HepG2 (cell line): ENCODE results near the gene HSP90AB1. TPM values are rescaled to one million over a fixed set of nuclear protein-coding genes. Genes with fewer than 3 reads are reported as not detected.
A peak's percentile ranks its signal among the peaks of the same experiment; 100 is the strongest.

Experiments
- ATRX ChIP-seq: sonication (generic); formaldehyde crosslinking; IDR thresholded peaks from 2 replicates; pipeline ENCODE4 v1.4.0; 2020; ENCODE audit warnings: missing genetic modification reagents, borderline replicate concordance
- CREB1 ChIP-seq, 2 experiments: fragments of 450-650 bp in 1 of 2; IDR thresholded peaks; 2 replicates each; pipeline ENCODE4 v1.6.1; 2016 to 2017; ENCODE audit warnings: control low read depth in 1 of 2, mild to moderate bottlenecking in 1 of 2, missing compliant biosample characterization in 1 of 2, missing genetic modification characterization in 1 of 2
- GABPA ChIP-seq, 2 experiments: IDR thresholded peaks; 2 replicates each; pipeline ENCODE4 v1.6.1; 2011 to 2016; ENCODE audit warnings: low read depth in 2 of 2, low read length in 1 of 2, missing biosample characterization in 1 of 2, missing genetic modification characterization in 1 of 2
- IKZF4 ChIP-seq: sonication (generic); formaldehyde crosslinking; IDR thresholded peaks from 2 replicates; pipeline ENCODE4 v1.5.1; 2020; ENCODE audit warnings: borderline replicate concordance, mild to moderate bottlenecking, low read depth, missing genetic modification reagents; ENCODE audit errors: not compliant biosample characterization
- MIXL1 ChIP-seq: IDR thresholded peaks from 2 replicates; pipeline ENCODE4 v1.6.1; 2016
- NFIB ChIP-seq: sonication (generic); formaldehyde crosslinking; IDR thresholded peaks from 2 replicates; pipeline ENCODE4 v1.9.0; 2021; ENCODE audit warnings: missing genetic modification reagents, mild to moderate bottlenecking, borderline replicate concordance
- PHF8 ChIP-seq: sonication (generic); formaldehyde crosslinking; IDR thresholded peaks from 2 replicates; pipeline ENCODE4 v1.5.0; 2020; ENCODE audit warnings: missing genetic modification reagents
- RARA ChIP-seq: IDR thresholded peaks from 2 replicates; pipeline ENCODE4 v1.6.1; 2016; ENCODE audit warnings: missing genetic modification reagents, missing compliant biosample characterization
- SALL2 ChIP-seq: sonication (generic); formaldehyde crosslinking; IDR thresholded peaks from 2 replicates; pipeline ENCODE4 v1.8.1; 2023; ENCODE audit warnings: mild to moderate bottlenecking, missing genetic modification reagents, inconsistent platforms
- SP1 ChIP-seq, 2 experiments: fragments of 450-650 bp in 1 of 2; sonication (generic) in 1 of 2; formaldehyde crosslinking in 1 of 2; IDR thresholded peaks; 2 replicates each; pipeline versions ENCODE4 v1.4.0 to v1.6.1; 2016 to 2020; ENCODE audit warnings: missing genetic modification reagents in 1 of 2
- SRSF1 ChIP-seq: fragments of 200-400 bp; formaldehyde crosslinking; optimal IDR thresholded peaks from 2 replicates; pipeline ENCODE3; 2017; ENCODE audit warnings: mild to moderate bottlenecking, low read depth, low read length, moderate library complexity
- TBL1XR1 ChIP-seq: fragments of 150-350 bp; IDR thresholded peaks from 2 replicates; pipeline ENCODE4 v1.6.1; 2014; ENCODE audit warnings: borderline replicate concordance, low read length; ENCODE audit not compliant: partially characterized antibody
- ZBTB38 ChIP-seq: sonication (generic); formaldehyde crosslinking; IDR thresholded peaks from 2 replicates; pipeline ENCODE4 v1.5.1; 2020; ENCODE audit warnings: mild to moderate bottlenecking, missing genetic modification reagents
- ZFP36L1 ChIP-seq: sonication (generic); formaldehyde crosslinking; IDR thresholded peaks from 2 replicates; pipeline ENCODE4 v1.8.0; 2022; ENCODE audit warnings: mild to moderate bottlenecking, missing genetic modification reagents, moderate library complexity
- ZNF124 ChIP-seq: sonication (generic); formaldehyde crosslinking; IDR thresholded peaks from 2 replicates; pipeline ENCODE4 v1.4.0; 2020; ENCODE audit warnings: missing genetic modification reagents
- ZNF3 ChIP-seq: IDR thresholded peaks from 2 replicates; pipeline ENCODE4 v1.7.0; 2017; ENCODE audit warnings: inconsistent platforms
- ZNF333 ChIP-seq: sonication (generic); formaldehyde crosslinking; IDR thresholded peaks from 2 replicates; pipeline ENCODE4 v1.4.0; 2020; ENCODE audit warnings: mild to moderate bottlenecking, missing genetic modification reagents, borderline replicate concordance
- ZNF335 ChIP-seq: sonication (generic); formaldehyde crosslinking; IDR thresholded peaks from 2 replicates; pipeline ENCODE4 v1.4.0; 2020; ENCODE audit warnings: missing genetic modification reagents
- ZNF572 ChIP-seq: sonication (generic); formaldehyde crosslinking; IDR thresholded peaks from 2 replicates; pipeline ENCODE4 v1.5.1; 2020; ENCODE audit warnings: mild to moderate bottlenecking, missing genetic modification reagents
- ZNF720 ChIP-seq: sonication (generic); formaldehyde crosslinking; IDR thresholded peaks from 2 replicates; pipeline ENCODE4 v1.4.0; 2020; ENCODE audit warnings: missing genetic modification reagents
- ZNF788 ChIP-seq: sonication (generic); formaldehyde crosslinking; IDR thresholded peaks from 2 replicates; pipeline ENCODE4 v1.5.0; 2020; ENCODE audit warnings: mild to moderate bottlenecking, missing genetic modification reagents, borderline replicate concordance
- polyA plus RNA-seq, 8 experiments: library from polyadenylated mRNA; depleted of rRNA in 3 of 8; stranded (reverse) in 7 of 8; unstranded in 1 of 8; fragments of >200 nt; fragmentation: Illumina TruSeq in 4 of 8; extraction: Trizol in 4 of 8; gene quantifications; 2 replicates each; pipeline versions ENCODE4 v1.2.1 to v1.2.3, GENCODE V29; 2011 to 2016; ENCODE audit warnings: low read depth in 4 of 8, missing spikeins in 1 of 8, mixed read lengths in 1 of 8; ENCODE audit not compliant: insufficient read depth in 1 of 8
- total RNA-seq, 5 experiments: library from RNA; depleted of rRNA; stranded (reverse); fragments of >200 nt; fragmentation: Illumina TruSeq; extraction: Trizol; gene quantifications; 2 replicates each; pipeline ENCODE4 v1.2.3, GENCODE V29; 2016; ENCODE audit warnings: low read depth in 1 of 5
- TF ChIP-seq, protein P1 (sequence below): sonication (generic); formaldehyde crosslinking; IDR thresholded peaks from 2 replicates; pipeline ENCODE4 v1.8.0; 2022; ENCODE audit warnings: low read depth, missing genetic modification reagents
- TF ChIP-seq, protein P2 (sequence below): sonication (generic); formaldehyde crosslinking; IDR thresholded peaks from 2 replicates; pipeline ENCODE4 v1.4.0; 2020; ENCODE audit warnings: missing genetic modification reagents, borderline replicate concordance
- TF ChIP-seq, protein P3 (sequence below): sonication (generic); formaldehyde crosslinking; IDR thresholded peaks from 2 replicates; pipeline ENCODE4 v1.4.0; 2020; ENCODE audit warnings: missing genetic modification reagents
- TF ChIP-seq, protein P4 (sequence below): IDR thresholded peaks from 2 replicates; pipeline ENCODE4 v1.6.1; 2016; ENCODE audit warnings: control low read depth

HSP90AB1 gene
- total and polyA plus RNA-seq, 2 of the 13 experiments (the other 11 are each of a cell fraction or from before 2014, with no cell fraction given): 1,325 to 1,472 TPM

DNA sequence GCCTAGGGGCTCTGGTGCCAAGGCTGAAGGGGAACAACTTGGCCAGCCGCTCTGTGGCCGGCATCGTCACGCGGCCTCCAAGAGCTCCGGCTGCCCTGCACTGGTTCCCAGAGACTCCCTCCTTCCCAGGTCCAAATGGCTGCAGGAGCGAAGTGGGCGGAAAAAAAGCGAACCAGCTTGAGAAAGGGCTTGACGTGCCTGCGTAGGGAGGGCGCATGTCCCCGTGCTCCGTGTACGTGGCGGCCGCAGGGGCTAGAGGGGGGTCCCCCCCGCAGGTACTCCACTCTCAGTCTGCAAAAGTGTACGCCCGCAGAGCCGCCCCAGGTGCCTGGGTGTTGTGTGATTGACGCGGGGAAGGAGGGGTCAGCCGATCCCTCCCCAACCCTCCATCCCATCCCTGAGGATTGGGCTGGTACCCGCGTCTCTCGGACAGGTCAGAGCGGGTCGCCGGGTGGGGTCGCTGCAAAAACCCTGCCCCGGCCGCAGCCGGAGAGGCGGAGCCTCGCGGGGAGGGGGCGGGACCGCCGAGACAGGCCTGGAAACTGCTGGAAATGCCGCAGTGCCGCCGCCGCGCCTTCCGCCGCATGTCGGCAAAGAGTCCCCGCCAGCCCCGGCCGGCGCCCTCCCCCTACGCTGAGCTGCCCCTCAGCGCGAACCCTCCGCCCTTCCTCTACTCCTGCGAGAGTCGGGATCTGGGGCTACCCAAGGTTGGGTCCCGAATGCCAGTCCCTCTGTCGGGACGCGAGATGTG is 814 bp upstream of the HSP90AB1 start (continued):
- peak; percentile 96 for TF ChIP-seq SRSF1
- TF ChIP-seq, protein P1, sequence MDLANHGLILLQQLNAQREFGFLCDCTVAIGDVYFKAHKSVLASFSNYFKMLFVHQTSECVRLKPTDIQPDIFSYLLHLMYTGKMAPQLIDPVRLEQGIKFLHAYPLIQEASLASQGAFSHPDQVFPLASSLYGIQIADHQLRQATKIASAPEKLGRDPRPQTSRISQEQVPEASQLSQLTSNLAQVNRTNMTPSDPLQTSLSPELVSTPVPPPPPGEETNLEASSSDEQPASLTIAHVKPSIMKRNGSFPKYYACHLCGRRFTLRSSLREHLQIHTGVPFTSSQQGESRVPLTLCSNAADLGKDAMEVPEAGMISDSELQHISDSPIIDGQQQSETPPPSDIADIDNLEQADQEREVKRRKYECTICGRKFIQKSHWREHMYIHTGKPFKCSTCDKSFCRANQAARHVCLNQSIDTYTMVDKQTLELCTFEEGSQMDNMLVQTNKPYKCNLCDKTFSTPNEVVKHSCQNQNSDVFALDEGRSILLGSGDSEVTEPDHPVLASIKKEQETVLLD (CRISPR knock-in tag): peak; percentile 73
- TF ChIP-seq SALL2 (CRISPR knock-in tag): peak; percentile 90; the same call in 1 of the 2 replicates
- TF ChIP-seq IKZF4 (CRISPR knock-in tag): peak; percentile 85
- TF ChIP-seq, protein P2, sequence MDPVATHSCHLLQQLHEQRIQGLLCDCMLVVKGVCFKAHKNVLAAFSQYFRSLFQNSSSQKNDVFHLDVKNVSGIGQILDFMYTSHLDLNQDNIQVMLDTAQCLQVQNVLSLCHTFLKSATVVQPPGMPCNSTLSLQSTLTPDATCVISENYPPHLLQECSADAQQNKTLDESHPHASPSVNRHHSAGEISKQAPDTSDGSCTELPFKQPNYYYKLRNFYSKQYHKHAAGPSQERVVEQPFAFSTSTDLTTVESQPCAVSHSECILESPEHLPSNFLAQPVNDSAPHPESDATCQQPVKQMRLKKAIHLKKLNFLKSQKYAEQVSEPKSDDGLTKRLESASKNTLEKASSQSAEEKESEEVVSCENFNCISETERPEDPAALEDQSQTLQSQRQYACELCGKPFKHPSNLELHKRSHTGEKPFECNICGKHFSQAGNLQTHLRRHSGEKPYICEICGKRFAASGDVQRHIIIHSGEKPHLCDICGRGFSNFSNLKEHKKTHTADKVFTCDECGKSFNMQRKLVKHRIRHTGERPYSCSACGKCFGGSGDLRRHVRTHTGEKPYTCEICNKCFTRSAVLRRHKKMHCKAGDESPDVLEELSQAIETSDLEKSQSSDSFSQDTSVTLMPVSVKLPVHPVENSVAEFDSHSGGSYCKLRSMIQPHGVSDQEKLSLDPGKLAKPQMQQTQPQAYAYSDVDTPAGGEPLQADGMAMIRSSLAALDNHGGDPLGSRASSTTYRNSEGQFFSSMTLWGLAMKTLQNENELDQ (CRISPR knock-in tag): no peak
- TF ChIP-seq ZNF333: no peak; the same call in 1 of the 2 replicates
- TF ChIP-seq ZBTB38 (CRISPR knock-in tag): peak; percentile 61; the same call in 1 of the 2 replicates
- peak; percentile 66 for TF ChIP-seq CREB1 (IDR thresholded peaks at IDR 0.05)
- no peak for TF ChIP-seq CREB1 (CRISPR knock-in tag; IDR thresholded peaks at IDR 0.05)
- TF ChIP-seq SP1 (IDR thresholded peaks at IDR 0.05): no peak
- peak; percentile 92 for TF ChIP-seq SP1 (CRISPR knock-in tag; IDR thresholded peaks at IDR 0.05)
- TF ChIP-seq NFIB (CRISPR knock-in tag): peak; percentile 79; the same call in 1 of the 2 replicates
- TF ChIP-seq PHF8: peak; percentile 48; the same call in 1 of the 2 replicates
- no peak for TF ChIP-seq ZNF720 (CRISPR knock-in tag)
- TF ChIP-seq ZNF335 (CRISPR knock-in tag): peak; percentile 3; the same call in 1 of the 2 replicates
- peak; percentile 84; the same call in 1 of the 2 replicates for TF ChIP-seq ZNF788 (CRISPR knock-in tag)
- TF ChIP-seq, protein P3, sequence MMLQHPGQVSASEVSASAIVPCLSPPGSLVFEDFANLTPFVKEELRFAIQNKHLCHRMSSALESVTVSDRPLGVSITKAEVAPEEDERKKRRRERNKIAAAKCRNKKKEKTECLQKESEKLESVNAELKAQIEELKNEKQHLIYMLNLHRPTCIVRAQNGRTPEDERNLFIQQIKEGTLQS (CRISPR knock-in tag): no peak; the same call in none of the 2 replicates
- TF ChIP-seq ATRX (CRISPR knock-in tag): no peak
- peak; percentile 31; the same call in 1 of the 2 replicates for TF ChIP-seq RARA
- TF ChIP-seq ZNF3 (CRISPR knock-in tag): no peak
- TF ChIP-seq TBL1XR1: no peak
- no peak for TF ChIP-seq ZNF572 (CRISPR knock-in tag)
- TF ChIP-seq GABPA (IDR thresholded peaks at IDR 0.05; ENCODE audit: low read depth, low read length): no peak
- no peak for TF ChIP-seq GABPA (CRISPR knock-in tag; IDR thresholded peaks at IDR 0.05; ENCODE audit: low read depth)
- TF ChIP-seq, protein P4, sequence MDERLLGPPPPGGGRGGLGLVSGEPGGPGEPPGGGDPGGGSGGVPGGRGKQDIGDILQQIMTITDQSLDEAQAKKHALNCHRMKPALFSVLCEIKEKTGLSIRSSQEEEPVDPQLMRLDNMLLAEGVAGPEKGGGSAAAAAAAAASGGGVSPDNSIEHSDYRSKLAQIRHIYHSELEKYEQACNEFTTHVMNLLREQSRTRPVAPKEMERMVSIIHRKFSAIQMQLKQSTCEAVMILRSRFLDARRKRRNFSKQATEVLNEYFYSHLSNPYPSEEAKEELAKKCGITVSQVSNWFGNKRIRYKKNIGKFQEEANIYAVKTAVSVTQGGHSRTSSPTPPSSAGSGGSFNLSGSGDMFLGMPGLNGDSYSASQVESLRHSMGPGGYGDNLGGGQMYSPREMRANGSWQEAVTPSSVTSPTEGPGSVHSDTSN (CRISPR knock-in tag): peak; percentile 87
- TF ChIP-seq MIXL1 (CRISPR knock-in tag): peak; percentile 9
- peak; percentile 57; the same call in 1 of the 2 replicates for TF ChIP-seq ZFP36L1
- TF ChIP-seq ZNF124: peak; percentile 31; the same call in 1 of the 2 replicates
